ENCODE data around the gene IRX1.

The IRX1 gene

DNA sequence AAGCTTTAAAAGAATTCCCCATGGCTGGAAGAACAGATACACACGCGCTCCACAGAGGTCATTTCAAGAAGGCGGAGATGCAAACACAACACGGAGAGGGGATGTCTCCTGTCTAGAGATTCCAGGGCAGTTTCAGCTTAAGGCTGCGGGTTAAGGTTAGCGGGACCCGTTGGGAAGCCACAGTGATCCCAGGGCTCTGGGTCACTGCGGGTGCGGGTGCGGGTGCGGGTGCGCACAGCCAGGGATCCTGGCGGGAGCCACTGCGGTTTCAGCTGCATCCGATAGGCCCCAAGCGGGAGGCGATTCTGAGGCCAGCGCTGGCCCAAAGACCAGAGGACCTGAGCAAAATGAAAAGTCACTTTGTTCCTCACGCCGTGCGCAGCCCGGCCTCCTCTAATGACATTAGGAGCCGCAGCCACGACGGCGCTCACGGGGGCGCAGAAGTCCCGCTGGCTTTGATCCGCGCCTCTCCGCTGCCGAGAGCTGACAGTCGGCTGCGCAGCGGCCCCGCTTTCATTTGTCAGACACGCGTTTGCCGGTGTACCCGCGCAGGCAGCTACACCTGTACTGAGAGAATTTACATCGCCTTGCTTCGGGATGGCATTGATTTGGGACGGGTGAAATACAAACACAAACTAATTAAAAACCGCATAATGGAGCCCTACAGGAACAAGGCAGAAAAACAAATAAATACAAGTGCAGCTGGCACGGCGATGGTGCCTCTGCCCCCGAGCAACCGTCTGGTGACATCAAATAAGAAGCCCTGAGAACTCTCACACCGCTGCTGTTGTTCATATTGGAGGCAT is 5.3 kb upstream of the IRX1 start:
- DNase-seq (ENCODE audit: low read depth) = no peak
- TF ChIP-seq, protein P1, sequence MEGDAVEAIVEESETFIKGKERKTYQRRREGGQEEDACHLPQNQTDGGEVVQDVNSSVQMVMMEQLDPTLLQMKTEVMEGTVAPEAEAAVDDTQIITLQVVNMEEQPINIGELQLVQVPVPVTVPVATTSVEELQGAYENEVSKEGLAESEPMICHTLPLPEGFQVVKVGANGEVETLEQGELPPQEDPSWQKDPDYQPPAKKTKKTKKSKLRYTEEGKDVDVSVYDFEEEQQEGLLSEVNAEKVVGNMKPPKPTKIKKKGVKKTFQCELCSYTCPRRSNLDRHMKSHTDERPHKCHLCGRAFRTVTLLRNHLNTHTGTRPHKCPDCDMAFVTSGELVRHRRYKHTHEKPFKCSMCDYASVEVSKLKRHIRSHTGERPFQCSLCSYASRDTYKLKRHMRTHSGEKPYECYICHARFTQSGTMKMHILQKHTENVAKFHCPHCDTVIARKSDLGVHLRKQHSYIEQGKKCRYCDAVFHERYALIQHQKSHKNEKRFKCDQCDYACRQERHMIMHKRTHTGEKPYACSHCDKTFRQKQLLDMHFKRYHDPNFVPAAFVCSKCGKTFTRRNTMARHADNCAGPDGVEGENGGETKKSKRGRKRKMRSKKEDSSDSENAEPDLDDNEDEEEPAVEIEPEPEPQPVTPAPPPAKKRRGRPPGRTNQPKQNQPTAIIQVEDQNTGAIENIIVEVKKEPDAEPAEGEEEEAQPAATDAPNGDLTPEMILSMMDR (IDR thresholded peaks at IDR 0.05; ENCODE audit: low read depth, low read length) = no peak
- no peak for TF ChIP-seq POLR2A (IDR thresholded peaks at IDR 0.05; ENCODE audit: extremely low read depth, insufficient read length)
- no peak for TF ChIP-seq MYC (IDR thresholded peaks at IDR 0.05; ENCODE audit: low read depth, low read length)
- TF ChIP-seq MAX (IDR thresholded peaks at IDR 0.05; ENCODE audit: low read depth, low read length) = no peak
- H3K4me3 ChIP-seq (ENCODE audit: low read depth, low read length) = no peak overlapping the region

GRCh38 chr5:3590967-3591900 is 4.4 kb upstream of the IRX1 start:
- TF ChIP-seq MYC (IDR thresholded peaks at IDR 0.05; ENCODE audit: low read depth, low read length) = no peak
- no peak for TF ChIP-seq MAX (IDR thresholded peaks at IDR 0.05; ENCODE audit: low read depth, low read length)
- TF ChIP-seq POLR2A (IDR thresholded peaks at IDR 0.05; ENCODE audit: extremely low read depth, insufficient read length) = no peak
- TF ChIP-seq, protein P1 (IDR thresholded peaks at IDR 0.05; ENCODE audit: low read depth, low read length) = no peak
- no peak for DNase-seq (ENCODE audit: low read depth)
- no peak overlapping the region for H3K4me3 ChIP-seq (ENCODE audit: low read depth, low read length)

GRCh38 chr5:3592298-3592697 is 3.3 kb upstream of the IRX1 start:
- TF ChIP-seq POLR2A (IDR thresholded peaks at IDR 0.05; ENCODE audit: extremely low read depth, insufficient read length) = no peak
- TF ChIP-seq, protein P1 (IDR thresholded peaks at IDR 0.05; ENCODE audit: low read depth, low read length) = no peak
- no peak for DNase-seq (ENCODE audit: low read depth)
- no peak overlapping the region for H3K4me3 ChIP-seq (ENCODE audit: low read depth, low read length)

DNA sequence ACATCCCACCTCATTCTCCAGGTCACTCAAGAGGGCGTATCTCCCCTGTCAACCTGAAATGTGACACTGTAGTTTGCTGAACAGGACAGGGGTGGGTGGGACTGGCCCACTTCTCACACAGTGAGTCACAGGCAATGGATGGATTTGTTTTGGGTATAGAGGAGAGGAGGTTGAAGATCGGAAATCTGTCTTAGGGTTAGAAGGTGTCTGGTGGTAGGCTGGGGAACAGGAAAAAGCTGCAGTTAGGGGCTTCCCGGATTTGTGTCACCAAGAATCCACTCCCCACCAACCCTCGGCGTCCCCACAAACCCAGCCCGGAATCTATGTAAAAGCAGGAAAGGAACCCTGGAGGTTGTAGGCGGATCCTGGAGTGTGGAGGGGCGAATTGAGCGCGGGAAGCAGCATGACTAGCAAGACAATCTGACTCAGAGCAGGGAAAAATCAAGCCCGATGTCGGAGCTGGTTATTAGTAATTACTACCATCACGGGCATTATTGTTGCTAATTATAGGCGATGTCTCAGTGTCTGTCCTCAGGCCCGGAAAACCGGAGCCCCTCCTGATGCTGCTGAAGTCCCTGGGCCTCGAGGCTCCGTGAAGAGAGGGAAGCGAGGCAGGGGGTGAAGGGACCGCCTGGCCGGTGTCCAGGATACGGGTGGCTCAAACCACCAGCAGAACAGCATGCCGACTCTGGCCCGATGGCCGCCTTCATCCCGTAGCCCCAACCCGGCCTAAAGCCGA is 1.7 kb upstream of the IRX1 start:
- DNase-seq (ENCODE audit: low read depth) = no peak
- no peak overlapping the region for H3K4me3 ChIP-seq (ENCODE audit: low read depth, low read length)

DNA sequence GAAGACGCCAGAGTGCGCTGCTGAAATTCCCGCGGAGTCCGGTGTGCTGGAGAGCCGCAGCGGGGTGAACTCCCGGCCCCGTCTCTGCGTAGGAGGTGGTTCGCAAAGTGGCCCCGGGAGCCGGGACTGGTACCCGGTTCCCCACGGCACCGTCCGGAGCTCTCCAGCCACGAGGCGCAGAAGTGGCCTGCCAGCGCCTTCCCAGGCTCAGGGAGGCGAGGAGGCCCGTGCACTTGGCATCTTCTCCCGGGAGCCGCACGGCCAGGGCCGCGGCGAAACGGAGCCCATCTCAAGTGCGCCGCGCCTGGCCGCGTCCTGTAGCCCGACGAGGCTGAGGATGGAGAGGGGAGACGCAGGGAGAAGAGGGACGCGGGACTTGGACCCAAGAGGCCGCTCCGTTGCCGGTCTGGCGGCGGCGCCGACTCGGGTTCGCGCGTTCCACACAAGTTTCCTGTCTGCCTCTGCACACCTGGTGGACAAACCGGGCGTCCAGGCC is 1.1 kb upstream of the IRX1 start:
- DNase-seq (ENCODE audit: low read depth) = no peak
- TF ChIP-seq MYC (IDR thresholded peaks at IDR 0.05; ENCODE audit: low read depth, low read length) (no peak), POLR2A (IDR thresholded peaks at IDR 0.05; ENCODE audit: extremely low read depth, insufficient read length) (no peak), MAX (IDR thresholded peaks at IDR 0.05; ENCODE audit: low read depth, low read length) (no peak)
- no peak overlapping the region for H3K4me3 ChIP-seq (ENCODE audit: low read depth, low read length)

More for the DNA sequence above, 1.7 kb upstream of the IRX1 start:
- TF ChIP-seq, protein P1 (IDR thresholded peaks at IDR 0.05; ENCODE audit: low read depth, low read length) = no peak
- TF ChIP-seq POLR2A (IDR thresholded peaks at IDR 0.05; ENCODE audit: extremely low read depth, insufficient read length) = no peak
- no peak for TF ChIP-seq MAX (IDR thresholded peaks at IDR 0.05; ENCODE audit: low read depth, low read length)
- no peak for TF ChIP-seq MYC (IDR thresholded peaks at IDR 0.05; ENCODE audit: low read depth, low read length)
